Neutrophil (primary cell): ENCODE measurements around the gene VPS39.

Source experiments
- H3K27ac ChIP-seq: fragments of 200-600 bp; sonication (generic); 2 replicates; pipeline ENCODE4 v1.5.1; 2016; ENCODE audit warnings: mild to moderate bottlenecking, moderate library complexity
- H3K27me3 ChIP-seq: fragments of 200-600 bp; sonication (generic); 2 replicates; pipeline ENCODE4 v1.6.0; 2016; ENCODE audit warnings: mild to moderate bottlenecking
- H3K36me3 ChIP-seq: fragments of 200-600 bp; sonication (generic); 2 replicates; pipeline ENCODE4 v1.5.1; 2017
- H3K4me1 ChIP-seq, 2 experiments: fragments of 200-600 bp in 1 of 2; sonication (generic) in 1 of 2; 1 replicate in 1 of 2; 2 replicates in 1 of 2; pipeline versions ENCODE4 v1.5.1 to v1.6.1; 2013 to 2016; ENCODE audit warnings: low read depth in 1 of 2, low read length in 1 of 2, mild to moderate bottlenecking in 1 of 2, moderate library complexity in 1 of 2; ENCODE audit not compliant: control insufficient read depth in 1 of 2, insufficient read depth in 1 of 2
- H3K4me3 ChIP-seq, 2 experiments: fragments of 200-600 bp in 1 of 2; sonication (generic) in 1 of 2; 1 replicate in 1 of 2; 2 replicates in 1 of 2; pipeline ENCODE4 v1.5.1; 2013 to 2016; ENCODE audit warnings: low read depth in 1 of 2, low read length in 1 of 2, mild to moderate bottlenecking in 1 of 2, moderate library complexity in 1 of 2
- H3K9me3 ChIP-seq: fragments of 200-600 bp; sonication (generic); 2 replicates; pipeline ENCODE4 v1.5.1; 2016
- TF ChIP-seq, protein P1 (sequence below): fragments of 200-600 bp; sonication (generic); IDR thresholded peaks from 2 replicates; pipeline ENCODE4 v1.5.1; 2016; ENCODE audit warnings: antibody characterized with exemption

The VPS39 gene

DNA sequence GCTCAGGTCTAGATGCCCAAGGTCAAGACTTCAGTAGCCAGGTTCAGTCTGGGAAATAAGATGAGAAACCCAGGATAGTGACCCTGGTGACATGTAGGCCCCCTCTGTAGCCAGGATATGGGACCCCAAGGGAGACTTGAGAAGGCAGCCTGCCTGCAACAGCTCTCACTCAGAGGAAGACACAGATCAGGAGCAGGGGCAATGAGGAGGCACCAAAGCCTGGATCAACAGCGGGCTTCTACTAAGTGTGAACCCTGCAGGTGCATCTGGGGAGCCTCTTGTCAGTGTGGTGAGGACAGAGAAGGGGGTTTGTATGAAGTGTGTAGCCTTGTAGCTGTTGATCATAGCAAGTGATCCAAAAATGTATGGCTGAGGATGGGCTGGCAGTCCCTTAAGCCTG, 77.1 kb downstream of the VPS39 start:
- TF ChIP-seq, protein P1, sequence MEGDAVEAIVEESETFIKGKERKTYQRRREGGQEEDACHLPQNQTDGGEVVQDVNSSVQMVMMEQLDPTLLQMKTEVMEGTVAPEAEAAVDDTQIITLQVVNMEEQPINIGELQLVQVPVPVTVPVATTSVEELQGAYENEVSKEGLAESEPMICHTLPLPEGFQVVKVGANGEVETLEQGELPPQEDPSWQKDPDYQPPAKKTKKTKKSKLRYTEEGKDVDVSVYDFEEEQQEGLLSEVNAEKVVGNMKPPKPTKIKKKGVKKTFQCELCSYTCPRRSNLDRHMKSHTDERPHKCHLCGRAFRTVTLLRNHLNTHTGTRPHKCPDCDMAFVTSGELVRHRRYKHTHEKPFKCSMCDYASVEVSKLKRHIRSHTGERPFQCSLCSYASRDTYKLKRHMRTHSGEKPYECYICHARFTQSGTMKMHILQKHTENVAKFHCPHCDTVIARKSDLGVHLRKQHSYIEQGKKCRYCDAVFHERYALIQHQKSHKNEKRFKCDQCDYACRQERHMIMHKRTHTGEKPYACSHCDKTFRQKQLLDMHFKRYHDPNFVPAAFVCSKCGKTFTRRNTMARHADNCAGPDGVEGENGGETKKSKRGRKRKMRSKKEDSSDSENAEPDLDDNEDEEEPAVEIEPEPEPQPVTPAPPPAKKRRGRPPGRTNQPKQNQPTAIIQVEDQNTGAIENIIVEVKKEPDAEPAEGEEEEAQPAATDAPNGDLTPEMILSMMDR, result no peak
- no peak overlapping the region for H3K4me3 ChIP-seq
- no peaks in the 10 kb centered on the region for H3K36me3 ChIP-seq
- no peak overlapping the region for H3K27ac ChIP-seq
- no peaks in the 10 kb centered on the region for H3K9me3 ChIP-seq
- no peaks in the 10 kb centered on the region for H3K27me3 ChIP-seq
- no peaks in the 10 kb centered on the region for H3K4me1 ChIP-seq

DNA sequence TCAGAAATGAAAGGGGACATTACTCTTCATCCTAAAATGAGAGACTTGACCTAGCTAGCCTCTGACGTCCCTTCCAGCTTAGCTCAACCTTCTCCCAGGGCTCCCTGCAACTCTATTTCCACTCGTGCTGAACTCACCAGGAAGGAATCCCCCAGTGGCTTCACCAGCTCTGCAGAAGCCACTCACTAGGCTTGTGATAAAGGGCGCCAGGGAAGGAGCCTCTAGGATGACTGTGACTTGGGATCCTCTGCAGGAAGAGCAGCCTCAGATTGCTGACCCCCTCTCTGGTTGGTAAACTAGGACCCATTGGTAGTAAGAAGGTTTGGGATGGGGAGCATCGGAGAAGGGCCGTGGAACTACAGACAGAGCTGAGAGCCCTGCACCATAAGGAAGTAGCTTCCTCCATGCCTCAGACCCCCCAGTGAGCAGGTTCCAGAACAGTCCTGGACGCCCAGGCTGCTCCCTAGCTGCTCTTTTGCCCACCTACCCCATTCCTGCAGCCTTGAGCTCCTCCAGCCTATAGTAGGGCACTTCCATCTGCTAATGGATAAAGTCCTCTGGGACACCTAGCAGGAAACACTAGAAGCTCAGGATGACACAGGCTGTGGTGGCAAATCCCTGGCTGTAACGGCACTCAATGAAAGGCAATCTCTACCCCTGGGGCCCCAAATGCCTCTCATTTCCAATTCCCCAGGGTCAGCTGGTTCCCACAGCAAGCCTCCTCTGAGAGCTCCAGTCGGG, 77.7 kb downstream of the VPS39 start:
- Histone ChIP-seq H3K36me3 (no peaks in the 10 kb centered on the region), H3K9me3 (no peaks in the 10 kb centered on the region), H3K27me3 (no peaks in the 10 kb centered on the region), H3K4me1 (no peaks in the 10 kb centered on the region), H3K4me3 (no peak overlapping the region), H3K27ac (no peak overlapping the region)
- TF ChIP-seq, protein P1, result no peak

DNA sequence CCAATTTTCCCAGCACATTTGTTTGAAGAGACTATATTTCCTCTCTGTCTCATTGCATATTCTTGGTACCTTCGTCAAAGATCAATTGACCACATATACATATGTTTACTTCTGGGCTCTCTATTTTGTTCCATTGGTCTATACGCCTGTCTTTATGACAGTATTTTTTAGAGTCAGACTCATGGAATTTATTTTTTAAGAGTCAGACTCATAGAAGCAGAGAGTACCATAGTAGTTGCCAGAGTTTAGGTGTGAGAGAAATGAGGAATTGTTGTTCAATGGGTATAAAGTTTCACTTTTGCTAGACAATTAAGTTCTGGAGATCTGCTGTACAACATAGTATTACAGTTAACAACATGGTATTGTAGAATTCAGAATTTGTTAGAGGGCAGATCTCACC, 78.7 kb downstream of the VPS39 start:
- TF ChIP-seq, protein P1, result no peak
- no peak overlapping the region for H3K27ac ChIP-seq
- H3K9me3 ChIP-seq, result no peaks in the 10 kb centered on the region
- H3K4me1 ChIP-seq, result no peaks in the 10 kb centered on the region
- H3K4me3 ChIP-seq, result no peak overlapping the region
- H3K27me3 ChIP-seq, result no peaks in the 10 kb centered on the region
- no peaks in the 10 kb centered on the region for H3K36me3 ChIP-seq

DNA sequence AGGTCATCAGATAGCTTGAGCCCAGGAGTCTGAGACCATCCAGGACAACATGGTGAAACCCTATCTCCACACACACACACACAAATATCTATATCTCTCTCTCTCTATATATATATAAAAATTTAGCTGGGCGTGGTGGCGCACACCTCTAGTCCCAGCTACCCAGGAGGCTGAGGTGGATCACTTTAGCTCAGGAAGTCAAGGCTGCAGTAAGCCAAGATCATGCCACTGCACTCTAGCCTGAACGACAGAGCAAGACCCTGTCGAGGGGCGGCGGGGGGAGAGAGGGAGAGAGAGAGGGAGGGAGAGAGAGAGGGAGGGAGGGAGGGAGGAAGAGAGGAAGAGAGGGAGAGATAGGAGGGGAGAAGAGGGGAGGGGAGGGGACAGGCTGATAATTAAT, 79.6 kb downstream of the VPS39 start:
- no peak overlapping the region for H3K27ac ChIP-seq

DNA sequence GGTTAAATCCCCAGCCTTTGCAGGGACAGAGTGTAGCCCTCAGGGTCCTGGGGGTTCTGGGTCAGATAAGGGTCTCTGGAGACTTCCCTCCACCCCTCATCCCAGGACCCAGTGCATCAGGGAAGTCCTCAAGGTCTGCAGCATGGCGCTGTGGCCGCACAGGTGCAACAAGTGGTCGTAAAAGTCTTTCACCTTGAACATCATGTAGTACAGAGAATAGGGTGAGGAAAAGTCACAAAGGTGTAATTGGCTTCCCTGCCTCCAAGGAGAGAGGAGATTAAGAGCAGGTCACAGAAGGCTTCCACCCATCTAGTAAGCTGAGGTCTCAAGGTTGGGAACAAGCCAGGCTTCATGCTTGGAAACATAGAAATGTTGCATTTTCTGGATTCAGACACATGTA, 84.6 kb downstream of the VPS39 start:
- H3K36me3 ChIP-seq, result no peaks in the 10 kb centered on the region
- H3K27ac ChIP-seq, result peak overlapping the region; percentile 35
- no peak overlapping the region for H3K4me3 ChIP-seq
- TF ChIP-seq, protein P1, result no peak
- no peaks in the 10 kb centered on the region for H3K27me3 ChIP-seq
- H3K4me1 ChIP-seq, result peaks cover 43 to 45% of the 10 kb centered on the region in 2 experiments
- H3K9me3 ChIP-seq, result no peaks in the 10 kb centered on the region

More for the DNA sequence above, 79.6 kb downstream of the VPS39 start:
- H3K36me3 ChIP-seq, result no peaks in the 10 kb centered on the region
- TF ChIP-seq, protein P1, result no peak
- H3K4me1 ChIP-seq, result peaks cover under 1 to 1% of the 10 kb centered on the region in 2 experiments
- no peaks in the 10 kb centered on the region for H3K9me3 ChIP-seq
- H3K27me3 ChIP-seq, result no peaks in the 10 kb centered on the region
- H3K4me3 ChIP-seq, result no peak overlapping the region
